Neural cell (in vitro differentiated cells): ENCODE results near the gene TFDP1. TPM values are rescaled to one million over a fixed set of nuclear protein-coding genes. Genes with fewer than 3 reads are reported as not detected.
"Not testable (repeated sequence)": the region's sequence is repeated elsewhere in the genome, so short reads cannot be mapped to it uniquely, and the experiment has no call there.

Experiments
- H2AFZ ChIP-seq: fragments of 200-600, 300-800 bp; sonication (generic), shearing (Covaris generic); 2 replicates; pipeline ENCODE4 v1.6.0; 2014; ENCODE audit warnings: low read depth, mild to moderate bottlenecking, antibody characterized with exemption, low read length, moderate library complexity
- H3F3A ChIP-seq: fragments of 200-600 bp; shearing (Covaris generic); 2 replicates; pipeline ENCODE4 v1.6.1; 2016; ENCODE audit warnings: mild to moderate bottlenecking, moderate library complexity, mixed read lengths, antibody characterized with exemption, low read length; ENCODE audit not compliant: insufficient read depth, poor library complexity, severe bottlenecking
- H3K27ac ChIP-seq: fragments of 200-600, 300-800 bp; sonication (generic), shearing (Covaris generic); 2 replicates; pipeline ENCODE4 v1.5.1; 2014; ENCODE audit warnings: mild to moderate bottlenecking, low read length, moderate library complexity
- H3K27me3 ChIP-seq: fragments of 300-800, 200-600 bp; sonication (generic), shearing (Covaris generic); 2 replicates; pipeline ENCODE4 v1.6.0; 2014; ENCODE audit warnings: mild to moderate bottlenecking, low read depth, low read length, moderate library complexity; ENCODE audit not compliant: insufficient read depth
- H3K36me3 ChIP-seq: fragments of 300-800, 200-600 bp; sonication (generic), shearing (Covaris generic); 2 replicates; pipeline ENCODE4 v1.5.1; 2014; ENCODE audit warnings: mild to moderate bottlenecking, antibody characterized with exemption, low read length, moderate library complexity; ENCODE audit not compliant: insufficient read depth
- H3K4me2 ChIP-seq: fragments of 300-800, 200-600 bp; sonication (generic), shearing (Covaris generic); 2 replicates; pipeline ENCODE4 v1.6.0; 2014; ENCODE audit warnings: mild to moderate bottlenecking, low read length
- H3K4me3 ChIP-seq: fragments of 300-800, 200-600 bp; sonication (generic), shearing (Covaris generic); 2 replicates; pipeline ENCODE4 v1.5.1; 2014; ENCODE audit warnings: mild to moderate bottlenecking, low read length, moderate library complexity
- H3K79me2 ChIP-seq: fragments of 200-600 bp; shearing (Covaris generic); replicated peaks from 2 replicates; pipeline ENCODE4 v1.6.0; 2014; ENCODE audit warnings: mild to moderate bottlenecking, low read length, moderate library complexity; ENCODE audit not compliant: insufficient read depth
- H3K9ac ChIP-seq: fragments of 300-800, 200-600 bp; sonication (generic), shearing (Covaris generic); 2 replicates; pipeline ENCODE4 v1.6.1; 2016; ENCODE audit warnings: mild to moderate bottlenecking, low read length, mixed read lengths
- H3K9me2 ChIP-seq: fragments of 200-600 bp; shearing (Covaris generic); 2 replicates; pipeline ENCODE4 v1.6.1; 2016; ENCODE audit warnings: mild to moderate bottlenecking, low read length, mixed read lengths; ENCODE audit not compliant: insufficient read depth
- H3K9me3 ChIP-seq: fragments of 200-600, 300-800 bp; sonication (generic), shearing (Covaris generic); 2 replicates; pipeline ENCODE4 v1.6.1; 2016; ENCODE audit warnings: mild to moderate bottlenecking, mixed run types, low read length, moderate library complexity, mixed read lengths
- H4K20me1 ChIP-seq: fragments of 200-600 bp; shearing (Covaris generic); 2 replicates; pipeline ENCODE4 v1.6.1; 2016; ENCODE audit warnings: mild to moderate bottlenecking, mixed run types; ENCODE audit not compliant: insufficient read depth
- CTCF ChIP-seq: fragments of 450-650 bp; IDR thresholded peaks from 2 replicates; pipeline ENCODE4 v1.5.1; 2014; ENCODE audit warnings: antibody characterized with exemption, mild to moderate bottlenecking, moderate library complexity; ENCODE audit not compliant: poor library complexity, severe bottlenecking
- EP300 ChIP-seq: fragments of 450-650 bp; conservative IDR thresholded peaks from 2 replicates; pipeline ENCODE4 v1.6.1; 2014; ENCODE audit warnings: antibody characterized with exemption, mild to moderate bottlenecking, moderate library complexity; ENCODE audit not compliant: poor library complexity, severe bottlenecking
- EZH2 ChIP-seq: fragments of 200-600, 300-800 bp; shearing (Covaris generic), sonication (generic); IDR thresholded peaks from 2 replicates; pipeline ENCODE4 v1.6.1; 2014; ENCODE audit warnings: antibody characterized with exemption, low read length, borderline replicate concordance, mild to moderate bottlenecking; ENCODE audit not compliant: insufficient read depth, poor library complexity, severe bottlenecking
- MXI1 ChIP-seq: fragments of 450-650 bp; conservative IDR thresholded peaks from 2 replicates; pipeline ENCODE4 v1.6.1; 2014; ENCODE audit warnings: antibody characterized with exemption, mild to moderate bottlenecking; ENCODE audit not compliant: poor library complexity, severe bottlenecking
- POLR2AphosphoS5 ChIP-seq: IDR thresholded peaks from 2 replicates; pipeline ENCODE4 v1.6.1; 2012
- RAD21 ChIP-seq: fragments of 450-650 bp; conservative IDR thresholded peaks from 2 replicates; pipeline ENCODE4 v1.6.1; 2014; ENCODE audit warnings: antibody characterized with exemption, mild to moderate bottlenecking, moderate library complexity
- REST ChIP-seq: IDR thresholded peaks from 2 replicates; pipeline ENCODE4 v1.6.1; 2012; ENCODE audit warnings: borderline replicate concordance
- SMC3 ChIP-seq: fragments of 450-650 bp; conservative IDR thresholded peaks from 2 replicates; pipeline ENCODE4 v1.6.1; 2014; ENCODE audit warnings: antibody characterized with exemption, mild to moderate bottlenecking, moderate library complexity; ENCODE audit not compliant: poor library complexity
- TAF1 ChIP-seq: IDR thresholded peaks from 2 replicates; pipeline ENCODE4 v1.6.1; 2012; ENCODE audit warnings: low read depth
- polyA plus RNA-seq: library from polyadenylated mRNA; depleted of rRNA; stranded (reverse); fragments of >200 nt; gene quantifications from 2 replicates; pipeline ENCODE4 v1.2.3, GENCODE V29; 2014

TFDP1 gene
- polyA plus RNA-seq, 1 donor from 2014 or later, result 81.2 TPM

GRCh38 chr13:113562085-113562749, 22.3 kb upstream of the TFDP1 start:
- no peak overlapping the region for H3K27ac ChIP-seq
- no peak overlapping the region for H3K4me2 ChIP-seq
- no peaks in the 10 kb centered on the region for H3K9me3 ChIP-seq
- H3K9ac ChIP-seq, result no peak overlapping the region
- H3K4me3 ChIP-seq, result no peak overlapping the region
- no peaks in the 10 kb centered on the region for H4K20me1 ChIP-seq
- H3F3A ChIP-seq, result no peaks in the 10 kb centered on the region
- no peaks in the 10 kb centered on the region for H3K27me3 ChIP-seq
- no peak overlapping the region for H2AFZ ChIP-seq
- no peaks in the 10 kb centered on the region for H3K36me3 ChIP-seq
- H3K9me2 ChIP-seq, result no peaks in the 10 kb centered on the region
- peak; percentile 73 for TF ChIP-seq RAD21
- TF ChIP-seq CTCF, result peak; percentile 79
- no peak for TF ChIP-seq TAF1
- no peak for TF ChIP-seq EZH2
- no peak for TF ChIP-seq REST
- TF ChIP-seq POLR2AphosphoS5, result no peak
- TF ChIP-seq MXI1, result no peak
- TF ChIP-seq EP300, result no peak
- TF ChIP-seq SMC3, result peak; percentile 70
- no peaks in the 10 kb centered on the region for H3K79me2 ChIP-seq

GRCh38 chr13:113562844-113563243, 21.7 kb upstream of the TFDP1 start:
- Histone ChIP-seq H2AFZ (no peak overlapping the region), H3K9ac (no peak overlapping the region), H3K9me2 (no peaks in the 10 kb centered on the region), H4K20me1 (no peaks in the 10 kb centered on the region), H3K36me3 (no peaks in the 10 kb centered on the region), H3K9me3 (no peaks in the 10 kb centered on the region), H3K4me2 (no peak overlapping the region), H3K27me3 (no peaks in the 10 kb centered on the region), H3K4me3 (no peak overlapping the region), H3F3A (no peaks in the 10 kb centered on the region), H3K27ac (no peak overlapping the region), H3K79me2 (no peaks in the 10 kb centered on the region)
- TF ChIP-seq MXI1 (no peak), SMC3 (no peak), POLR2AphosphoS5 (no peak), EZH2 (no peak), RAD21 (no peak), EP300 (no peak), REST (no peak)

- H3K9ac ChIP-seq, H3K9me3 ChIP-seq, H3K4me2 ChIP-seq, H3K79me2 ChIP-seq, H4K20me1 ChIP-seq, H3K4me3 ChIP-seq, H3K9me2 ChIP-seq, H2AFZ ChIP-seq, H3K27ac ChIP-seq, H3F3A ChIP-seq, H3K36me3 ChIP-seq, H3K27me3 ChIP-seq: not testable (repeated sequence)
Measured at GRCh38 chr13:113563511-113563910, 21.0 kb upstream of the TFDP1 start.
